ENCODE measurements around the gene CCSER1.

- TF ChIP-seq CTCF (IDR thresholded peaks at IDR 0.05) (no peak), REST (IDR thresholded peaks at IDR 0.05; ENCODE audit: insufficient read depth in 1 of 2, low read depth in 2 of 2, low read length in 1 of 2) (no peak), TCF7L2 (IDR thresholded peaks at IDR 0.05; ENCODE audit: low read depth, low read length) (no peak), POLR2AphosphoS5 (IDR thresholded peaks at IDR 0.05; ENCODE audit: low read depth, low read length) (no peak), SIN3A (IDR thresholded peaks at IDR 0.05; ENCODE audit: borderline replicate concordance, insufficient read depth, low read depth, low read length) (no peak)
These were observed 671.8 kb downstream of the CCSER1 start for GRCh38 chr4:90798948-90799347.
